Neural progenitor cell (in vitro differentiated cells): ENCODE results near the gene C9. TPM values are rescaled to one million over a fixed set of nuclear protein-coding genes. Genes with fewer than 3 reads are reported as not detected.

Experiments used
- DNase-seq: peaks from one replicate; pipeline ENCODE4 v3.0.0-alpha.2; 2016; ENCODE audit warnings: low spot score
- H2AFZ ChIP-seq: fragments of 200-600 bp; sonication (generic); replicated peaks from 2 replicates; pipeline ENCODE4 v1.6.1; 2016; ENCODE audit warnings: antibody characterized with exemption
- H3F3A ChIP-seq: fragments of 200-600 bp; sonication (generic); 2 replicates; pipeline ENCODE4 v1.6.1; 2016; ENCODE audit warnings: antibody characterized with exemption, low read depth
- H3K27ac ChIP-seq: fragments of 200-600 bp; sonication (generic); 2 replicates; pipeline ENCODE4 v1.5.1; 2016; ENCODE audit warnings: mild to moderate bottlenecking
- H3K27me3 ChIP-seq: fragments of 200-600 bp; sonication (generic); 2 replicates; pipeline ENCODE4 v1.6.1; 2016; ENCODE audit warnings: mild to moderate bottlenecking, moderate library complexity
- H3K36me3 ChIP-seq: fragments of 200-600 bp; sonication (generic); 2 replicates; pipeline ENCODE4 v1.5.1; 2016
- H3K4me1 ChIP-seq: fragments of 200-600 bp; sonication (generic); 2 replicates; pipeline ENCODE4 v1.6.1; 2016; ENCODE audit warnings: mixed run types
- H3K4me2 ChIP-seq: fragments of 200-600 bp; sonication (generic); 2 replicates; pipeline ENCODE4 v1.6.1; 2016
- H3K4me3 ChIP-seq: fragments of 200-600 bp; sonication (generic); 2 replicates; pipeline ENCODE4 v1.5.1; 2016
- H3K79me2 ChIP-seq: fragments of 200-600 bp; sonication (generic); 2 replicates; pipeline ENCODE4 v1.6.1; 2016; ENCODE audit warnings: low read depth
- H3K9ac ChIP-seq: fragments of 200-600 bp; sonication (generic); 2 replicates; pipeline ENCODE4 v1.6.1; 2016
- H3K9me3 ChIP-seq: fragments of 200-600 bp; sonication (generic); 2 replicates; pipeline ENCODE4 v1.5.1; 2016; ENCODE audit warnings: low read depth
- H4K20me1 ChIP-seq: fragments of 200-600 bp; sonication (generic); 2 replicates; pipeline ENCODE4 v1.6.1; 2016; ENCODE audit warnings: low read depth
- H3K27ac Mint-ChIP-seq: 3 replicates; pipeline ENCODE4 v1.8.0; 2021; ENCODE audit warnings: mixed read lengths
- H3K27me3 Mint-ChIP-seq: 2 replicates; pipeline ENCODE4 v1.8.0; 2022; ENCODE audit warnings: low read depth, mild to moderate bottlenecking, inconsistent platforms, moderate library complexity, mixed read lengths; ENCODE audit not compliant: insufficient read depth
- H3K36me3 Mint-ChIP-seq: 3 replicates; pipeline ENCODE4 v1.8.0; 2021; ENCODE audit warnings: mixed read lengths
- H3K4me1 Mint-ChIP-seq: 3 replicates; pipeline ENCODE4 v1.8.0; 2021; ENCODE audit warnings: mixed read lengths
- H3K4me3 Mint-ChIP-seq: 3 replicates; pipeline ENCODE4 v1.8.0; 2021; ENCODE audit warnings: mild to moderate bottlenecking, moderate library complexity, mixed read lengths
- H3K9me3 Mint-ChIP-seq: 3 replicates; pipeline ENCODE4 v1.8.0; 2020; ENCODE audit warnings: mixed read lengths
- CTCF ChIP-seq: fragments of 200-600 bp; sonication (generic); IDR thresholded peaks from 2 replicates; pipeline ENCODE4 v1.5.1; 2017; ENCODE audit warnings: antibody characterized with exemption, mild to moderate bottlenecking
- EZH2 ChIP-seq: fragments of 200-600 bp; sonication (generic); IDR thresholded peaks from 2 replicates; pipeline ENCODE4 v1.6.1; 2017; ENCODE audit warnings: antibody characterized with exemption, mild to moderate bottlenecking, moderate library complexity
- EZH2phosphoT487 ChIP-seq: fragments of 200-600 bp; sonication (generic); IDR thresholded peaks from 2 replicates; pipeline ENCODE4 v1.6.1; 2017; ENCODE audit warnings: antibody characterized with exemption
- total RNA-seq: library from RNA; depleted of rRNA; stranded (reverse); fragments of >200 nt; gene quantifications from 2 replicates; pipeline ENCODE4 v1.2.3, GENCODE V29; 2015; ENCODE audit warnings: low replicate concordance

C9 gene
- total RNA-seq, 1 donor from 2014 or later: not detected

- Mint-ChIP-seq H3K36me3 (no peaks in the 10 kb centered on the region), H3K27me3 (peaks cover 2% of the 10 kb centered on the region), H3K9me3 (no peaks in the 10 kb centered on the region), H3K27ac (no peak overlapping the region), H3K4me1 (no peaks in the 10 kb centered on the region), H3K4me3 (no peak overlapping the region)
- Histone ChIP-seq H3K36me3 (no peaks in the 10 kb centered on the region), H3K27ac (no peak overlapping the region), H2AFZ (no peak overlapping the region), H3K4me1 (no peaks in the 10 kb centered on the region), H3K27me3 (no peaks in the 10 kb centered on the region), H3K79me2 (no peaks in the 10 kb centered on the region), H3K9me3 (no peaks in the 10 kb centered on the region), H3F3A (no peaks in the 10 kb centered on the region), H3K9ac (no peak overlapping the region), H3K4me3 (no peak overlapping the region), H4K20me1 (no peaks in the 10 kb centered on the region), H3K4me2 (no peak overlapping the region)
- TF ChIP-seq CTCF (no peak), EZH2phosphoT487 (no peak), EZH2 (no peak)
- no peak for DNase-seq
Measured at GRCh38 chr5:39360471-39361111, 3.7 kb downstream of the C9 start.

GRCh38 chr5:39356263-39356662 is 8.0 kb downstream of the C9 start:
- Histone ChIP-seq H3F3A (no peaks in the 10 kb centered on the region), H3K4me1 (no peaks in the 10 kb centered on the region), H3K27me3 (no peaks in the 10 kb centered on the region), H3K36me3 (no peaks in the 10 kb centered on the region), H2AFZ (no peak overlapping the region), H3K9ac (no peak overlapping the region), H3K4me3 (no peak overlapping the region), H4K20me1 (no peaks in the 10 kb centered on the region), H3K4me2 (no peak overlapping the region), H3K79me2 (no peaks in the 10 kb centered on the region), H3K27ac (no peak overlapping the region), H3K9me3 (no peaks in the 10 kb centered on the region)
- no peaks in the 10 kb centered on the region for H3K9me3 Mint-ChIP-seq
- H3K36me3 Mint-ChIP-seq: no peaks in the 10 kb centered on the region
- no peak overlapping the region for H3K4me3 Mint-ChIP-seq
- TF ChIP-seq EZH2phosphoT487: no peak
- no peak for TF ChIP-seq EZH2
- no peak for TF ChIP-seq CTCF
- no peaks in the 10 kb centered on the region for H3K27me3 Mint-ChIP-seq
- no peak overlapping the region for H3K27ac Mint-ChIP-seq
- no peak for DNase-seq
- H3K4me1 Mint-ChIP-seq: no peaks in the 10 kb centered on the region

GRCh38 chr5:39355324-39355723 is 9.0 kb downstream of the C9 start:
- H3F3A ChIP-seq: no peaks in the 10 kb centered on the region
- Mint-ChIP-seq H3K36me3 (no peaks in the 10 kb centered on the region), H3K4me3 (no peak overlapping the region), H3K4me1 (no peaks in the 10 kb centered on the region), H3K27ac (no peak overlapping the region), H3K9me3 (no peaks in the 10 kb centered on the region), H3K27me3 (no peaks in the 10 kb centered on the region)
- no peak overlapping the region for H2AFZ ChIP-seq
- no peaks in the 10 kb centered on the region for H3K36me3 ChIP-seq
- no peak for TF ChIP-seq CTCF
- TF ChIP-seq EZH2: no peak
- TF ChIP-seq EZH2phosphoT487: no peak
- H3K27me3 ChIP-seq: no peaks in the 10 kb centered on the region
- DNase-seq: no peak
- H3K9ac ChIP-seq: no peak overlapping the region
- H3K4me1 ChIP-seq: no peaks in the 10 kb centered on the region
- H3K4me2 ChIP-seq: no peak overlapping the region
- H4K20me1 ChIP-seq: no peaks in the 10 kb centered on the region
- H3K9me3 ChIP-seq: no peaks in the 10 kb centered on the region
- H3K79me2 ChIP-seq: no peaks in the 10 kb centered on the region
- no peak overlapping the region for H3K4me3 ChIP-seq
- no peak overlapping the region for H3K27ac ChIP-seq
